NCI-H1436 (cell line): ENCODE results near the gene SNRPA.
"Not testable (repeated sequence)": the region's sequence is repeated elsewhere in the genome, so short reads cannot be mapped to it uniquely, and the experiment has no call there.

Experiments used
- DNase-seq: peaks from one replicate; lab custom pipeline; 2025; lab: John Stamatoyannopoulos, UW

SNRPA gene

DNA sequence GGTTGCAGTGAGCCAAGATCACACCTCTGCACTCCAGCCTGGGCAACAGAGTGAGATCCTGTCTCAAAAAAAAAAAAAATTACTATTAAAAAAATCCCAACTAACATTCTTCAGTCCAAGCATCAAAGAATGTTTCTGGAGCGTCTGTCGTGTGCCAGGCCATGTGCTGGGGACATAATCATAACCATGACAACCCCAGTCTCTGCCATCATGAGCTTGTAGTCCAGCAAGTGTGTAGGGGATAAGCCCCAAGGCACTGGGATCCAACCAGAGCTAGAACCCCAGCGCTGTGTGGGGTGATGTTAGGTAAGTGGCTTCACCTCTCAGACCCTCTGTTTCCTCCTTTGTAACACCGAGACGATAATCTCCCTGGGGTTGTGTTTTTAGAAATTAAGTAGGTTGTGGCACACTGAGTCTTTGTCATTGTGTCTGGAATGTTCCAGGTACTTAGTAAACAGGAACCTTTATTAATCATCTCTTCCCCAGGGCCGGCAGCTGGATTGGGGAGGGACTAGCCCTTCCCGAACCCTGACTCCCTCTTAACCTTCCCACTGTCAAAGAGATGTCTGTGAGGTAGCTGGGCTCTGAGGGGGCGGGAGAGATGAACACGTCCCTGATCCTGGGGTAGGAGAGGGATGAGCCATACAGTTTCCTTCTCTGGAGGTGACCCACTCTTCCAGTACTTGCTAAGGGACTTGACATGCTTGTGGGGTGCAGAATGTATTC is 28.9 kb upstream of the SNRPA start:
- DNase-seq = no peak

DNA sequence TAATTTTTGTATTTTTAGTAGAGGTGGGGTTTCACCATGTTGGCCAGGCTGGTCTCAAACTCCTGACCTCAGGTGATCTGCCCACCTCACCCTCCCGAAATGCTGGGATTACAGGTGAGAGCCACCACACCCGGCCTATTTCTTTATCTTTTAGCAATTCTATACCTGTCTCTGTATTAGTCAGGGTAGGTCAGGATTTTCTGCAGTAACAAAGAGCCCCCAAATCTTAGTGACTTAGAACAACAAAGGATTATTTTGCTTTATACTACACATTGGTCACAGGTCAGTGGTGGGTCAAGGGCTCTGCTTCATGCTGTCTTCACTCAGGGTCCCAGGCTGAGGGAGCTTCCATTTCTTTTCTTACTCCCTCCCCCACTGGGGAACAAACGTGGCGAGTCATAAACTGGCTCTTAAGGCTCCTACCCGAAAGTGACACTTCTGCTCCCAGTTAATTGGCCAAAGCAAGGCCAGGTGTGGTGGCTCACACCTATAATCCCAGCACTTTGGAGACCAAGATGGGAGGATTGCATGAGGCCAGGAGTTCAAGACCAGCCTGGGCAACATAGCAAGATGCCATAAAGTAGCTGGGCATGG is 27.2 kb upstream of the SNRPA start:
- DNase-seq = no peak

DNA sequence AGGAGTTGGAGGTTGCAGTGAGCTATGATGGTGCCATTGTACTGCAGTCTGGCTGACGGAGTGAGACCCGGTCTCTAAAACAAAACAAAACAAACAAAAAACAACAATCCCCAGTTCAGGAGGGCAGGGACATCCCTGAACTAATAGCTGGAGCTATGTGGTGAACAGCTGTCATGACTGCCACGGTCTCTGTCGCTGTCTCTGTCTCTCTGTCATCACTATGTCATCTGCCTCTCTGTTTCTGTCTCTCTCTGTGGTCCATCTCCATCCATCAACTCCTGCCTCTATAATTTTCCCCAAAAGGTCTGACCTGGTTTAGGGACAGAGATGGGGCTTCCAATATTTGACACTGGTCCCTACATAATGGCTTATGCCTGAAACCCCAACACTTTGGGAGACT is 26.7 kb upstream of the SNRPA start:
- DNase-seq = no peak

DNA sequence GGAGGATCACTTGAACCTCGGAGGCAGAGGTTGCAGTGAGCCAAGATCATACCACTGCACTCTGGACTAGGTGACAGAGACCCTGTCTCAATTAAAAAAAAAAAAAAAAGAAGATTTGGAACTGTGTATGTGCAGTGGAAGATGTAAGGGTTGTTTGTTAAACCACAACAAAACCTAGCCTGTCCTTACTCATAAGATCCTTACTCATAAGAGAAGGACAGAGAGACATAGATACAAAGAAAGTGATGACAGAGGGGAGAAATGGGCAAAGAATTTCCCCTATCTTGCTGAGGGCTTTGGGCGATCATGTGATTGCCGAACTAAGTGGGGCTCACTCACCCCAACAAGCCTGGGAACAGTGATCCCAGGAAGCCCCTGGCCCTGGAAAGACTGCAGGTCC is 26.1 kb upstream of the SNRPA start:
- no peak for DNase-seq

DNA sequence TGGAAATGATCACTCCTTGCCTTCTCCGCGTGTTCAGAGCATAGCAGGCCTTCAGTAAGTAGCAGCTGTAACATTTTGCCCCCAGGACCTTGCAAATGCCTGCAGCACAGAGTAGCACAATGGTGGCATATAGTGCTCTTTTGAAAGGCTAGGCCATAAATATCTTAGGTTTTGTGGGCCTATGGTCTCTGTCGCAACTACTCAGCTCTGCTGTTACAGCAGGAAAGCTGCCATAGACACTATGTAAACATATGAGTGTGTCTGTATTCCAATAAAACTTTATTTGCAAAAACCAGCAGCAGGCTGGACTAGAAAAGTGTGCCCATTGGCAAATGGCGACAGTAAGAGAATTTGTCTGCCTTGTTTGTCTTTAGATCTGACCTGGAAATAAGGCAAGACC is 24.7 kb upstream of the SNRPA start:
- DNase-seq = no peak

DNA sequence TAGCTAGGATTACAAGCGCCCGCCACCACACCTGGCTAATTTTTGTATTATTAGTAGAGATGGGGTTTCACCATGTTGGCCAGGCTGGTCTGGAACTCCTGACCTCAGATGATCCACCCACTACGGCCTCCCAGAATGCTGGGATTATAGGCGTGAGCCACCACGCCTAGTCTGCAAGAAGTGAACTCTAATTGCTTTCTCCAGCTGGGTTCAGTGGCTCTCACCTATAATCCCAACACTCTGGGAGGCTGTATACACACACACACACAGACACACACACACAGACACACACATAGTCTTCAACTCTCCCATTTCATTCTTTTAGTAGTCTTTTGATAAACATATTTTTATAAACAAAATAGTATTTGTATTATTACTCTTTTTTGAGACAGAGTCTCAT is 20.9 kb upstream of the SNRPA start:
- DNase-seq = not testable (repeated sequence)

DNA sequence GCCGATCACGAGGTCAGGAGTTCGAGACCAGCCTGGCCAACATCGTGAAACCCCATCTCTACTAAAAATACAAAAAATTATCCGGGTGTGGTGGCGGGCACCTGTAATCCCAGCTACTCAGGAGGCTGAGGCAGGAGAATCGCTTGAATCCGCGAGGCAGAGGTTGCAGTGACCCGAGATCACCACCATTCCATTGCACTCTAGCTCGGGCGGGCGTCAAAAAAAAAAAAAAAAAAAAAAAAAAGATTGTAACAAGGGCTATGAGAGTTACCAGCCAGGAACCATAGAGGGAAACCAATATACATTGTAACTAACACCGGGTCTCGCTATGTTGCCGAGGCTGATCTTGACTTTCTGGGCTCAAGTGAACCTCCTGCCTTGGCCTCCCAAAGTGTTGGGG is 18.7 kb upstream of the SNRPA start:
- not testable (repeated sequence) for DNase-seq

DNA sequence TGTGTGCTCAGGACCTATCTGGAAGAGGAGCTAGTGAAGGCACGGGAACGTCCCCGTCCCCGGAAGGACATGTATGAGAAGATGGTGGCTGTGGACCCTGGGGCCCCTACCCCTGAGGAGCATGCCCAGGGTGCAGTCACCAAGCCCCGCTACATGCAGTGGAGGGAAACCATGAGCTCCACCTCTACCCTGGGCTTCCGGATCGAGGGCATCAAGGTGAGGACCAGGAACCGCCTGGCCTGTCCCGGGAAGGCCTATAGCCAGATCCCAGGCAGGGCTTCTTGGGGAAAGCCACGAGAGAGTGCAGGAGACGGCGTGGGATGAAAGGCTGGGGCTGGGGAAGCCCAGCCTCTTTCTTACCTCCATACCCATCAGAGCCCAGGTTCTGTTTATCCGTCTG is 17.9 kb upstream of the SNRPA start:
- DNase-seq = no peak

DNA sequence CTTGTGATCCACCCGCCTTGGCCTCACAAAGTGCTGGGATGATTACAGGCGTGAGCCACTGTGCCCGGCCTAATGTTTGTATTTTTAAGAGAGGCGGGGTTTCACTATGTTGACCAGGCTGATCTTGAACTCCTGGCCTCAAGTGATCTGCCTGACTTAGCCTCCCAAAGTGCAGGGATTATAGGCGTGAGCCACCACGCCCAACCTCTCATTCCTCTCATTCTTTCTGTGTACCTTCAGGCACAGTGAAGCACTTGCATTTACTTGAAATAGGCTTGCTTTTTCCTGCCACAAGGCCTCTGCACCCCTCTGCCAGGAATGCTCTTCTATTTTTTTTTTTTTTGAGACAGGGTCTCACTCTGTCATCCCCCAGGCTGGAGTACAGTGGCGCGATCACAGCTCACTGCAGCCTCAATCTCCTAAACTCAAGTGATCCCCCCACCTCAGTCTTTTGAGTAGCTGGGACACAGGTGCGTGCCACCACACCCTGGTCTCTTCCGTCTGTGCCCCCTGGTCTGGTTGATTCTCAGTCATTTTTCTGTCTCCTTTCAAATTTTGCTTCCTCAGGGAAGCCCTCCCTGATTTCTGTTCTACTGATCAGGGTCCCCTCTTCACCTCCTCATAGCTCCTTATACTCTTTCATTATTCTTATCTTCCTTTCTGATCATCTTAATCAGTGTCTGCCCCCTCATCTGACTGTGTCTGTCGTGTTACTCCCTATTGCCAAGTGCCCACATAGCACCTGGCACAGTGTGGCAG is 15.8 kb upstream of the SNRPA start:
- DNase-seq = no peak

DNA sequence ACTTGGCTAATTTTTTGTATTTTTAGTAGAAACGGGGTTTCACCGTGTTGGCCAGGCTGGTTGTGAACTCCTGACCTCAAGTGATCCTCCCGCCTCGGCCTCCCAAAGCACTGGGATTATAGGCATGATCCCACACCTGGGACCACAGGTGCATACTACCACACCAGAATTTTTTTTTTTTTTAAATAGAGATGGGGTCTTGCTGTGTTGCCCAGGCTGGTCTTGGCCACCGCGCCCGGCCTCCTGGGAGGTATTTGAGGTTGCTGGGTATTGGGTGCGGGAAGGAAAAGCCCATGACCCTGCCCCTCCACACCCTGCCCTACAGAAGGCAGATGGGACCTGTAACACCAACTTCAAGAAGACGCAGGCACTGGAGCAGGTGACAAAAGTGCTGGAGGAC is 14.3 kb upstream of the SNRPA start:
- no peak for DNase-seq

DNA sequence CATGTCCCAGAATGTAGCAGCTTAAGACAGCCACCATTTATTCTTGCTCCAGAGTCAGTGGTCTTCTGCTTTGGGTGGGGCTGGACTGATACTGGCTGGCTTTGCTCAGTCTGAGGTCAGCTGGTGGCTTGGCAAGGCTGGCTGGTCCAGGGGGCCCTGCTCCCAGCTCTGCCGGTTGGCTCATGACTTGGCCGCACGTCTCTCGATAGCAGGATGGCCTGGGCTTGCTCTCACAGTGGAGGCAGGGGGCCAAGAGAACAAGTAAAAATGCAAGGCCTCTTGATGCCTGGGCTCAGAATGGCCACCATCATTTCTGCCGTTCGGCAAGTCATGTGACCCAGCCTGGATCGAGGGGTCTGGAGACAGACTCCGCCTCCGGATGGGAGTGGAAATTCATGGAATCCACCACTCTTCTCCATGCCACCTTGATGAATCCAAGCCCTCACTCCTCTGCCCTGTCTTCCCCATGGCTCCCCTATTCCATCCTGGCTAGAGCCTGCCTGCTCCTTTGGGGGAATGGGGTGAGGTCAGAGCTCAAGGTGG is 13.8 kb upstream of the SNRPA start:
- no peak for DNase-seq

DNA sequence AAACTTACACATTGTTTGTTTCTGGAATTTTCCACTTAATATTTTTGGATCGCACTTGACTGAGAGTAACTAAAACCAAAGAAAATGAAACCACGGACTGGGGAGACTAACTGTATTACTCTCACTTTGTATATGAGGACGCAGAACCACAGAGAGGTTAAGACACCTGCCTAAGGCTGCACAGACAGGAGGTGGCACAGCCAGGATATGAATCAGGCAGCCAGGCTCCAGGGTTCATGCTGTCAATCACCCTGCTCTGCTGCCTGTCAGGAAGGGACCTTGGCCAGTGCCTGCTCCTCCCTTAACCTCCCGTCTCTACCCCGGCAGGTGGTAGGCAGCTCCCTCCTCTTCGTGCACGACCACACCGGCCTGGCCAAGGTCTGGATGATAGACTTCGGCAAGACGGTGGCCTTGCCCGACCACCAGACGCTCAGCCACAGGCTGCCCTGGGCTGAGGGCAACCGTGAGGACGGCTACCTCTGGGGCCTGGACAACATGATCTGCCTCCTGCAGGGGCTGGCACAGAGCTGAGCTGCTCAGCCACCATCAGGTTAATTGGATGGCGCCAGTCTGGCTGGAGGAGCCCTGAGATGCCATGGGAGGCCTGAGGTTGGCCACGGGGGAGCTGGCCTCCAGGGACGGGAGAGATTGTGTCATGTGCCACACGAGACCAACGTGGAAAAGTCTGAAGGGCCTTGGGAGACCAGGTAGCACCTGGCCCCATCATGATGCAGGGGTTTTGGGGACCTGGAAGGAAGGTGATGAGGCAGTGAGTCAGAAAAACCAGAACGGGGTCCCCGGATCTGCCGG is 11.8 kb upstream of the SNRPA start:
- no peak for DNase-seq

DNA sequence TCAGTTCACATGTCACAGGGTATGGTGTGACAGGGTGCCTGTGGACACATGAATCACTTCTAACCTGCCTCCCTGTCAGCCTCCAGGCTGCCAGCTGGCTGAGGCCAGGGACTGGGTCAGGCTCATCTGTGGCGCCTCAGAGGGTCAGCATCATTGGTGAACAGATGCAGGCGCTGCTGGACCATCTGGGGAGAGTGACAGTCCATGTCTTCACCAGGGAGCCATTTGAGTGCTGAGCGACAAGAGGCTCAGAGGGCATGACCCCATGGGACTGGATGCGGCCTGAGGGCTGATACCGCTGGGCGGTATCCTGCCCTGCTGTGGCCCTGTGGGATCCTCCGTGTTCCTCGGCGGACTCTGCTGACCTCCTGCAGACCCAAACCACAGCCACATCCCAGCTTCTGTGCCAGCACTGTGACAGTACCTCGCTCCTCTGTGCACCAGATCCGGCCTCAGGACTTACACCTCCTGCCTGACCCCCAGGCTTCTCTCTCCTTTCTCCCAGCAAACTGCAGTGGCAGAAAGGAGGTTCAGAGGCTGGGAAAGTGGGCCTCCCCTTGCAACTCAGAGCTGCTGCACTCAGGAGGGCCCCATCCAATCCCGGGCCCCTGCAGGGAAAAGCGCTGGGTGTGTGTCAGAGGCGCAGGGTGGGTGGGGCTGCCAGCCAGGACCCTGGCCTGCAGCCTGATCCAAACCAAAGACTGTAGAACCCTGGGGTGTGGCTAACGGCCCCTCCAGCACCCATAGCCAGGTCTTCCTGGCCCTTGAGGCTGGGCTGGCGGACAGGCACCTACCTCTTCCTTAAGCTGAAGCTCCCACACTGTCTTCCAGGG is 10.9 kb upstream of the SNRPA start:
- DNase-seq = no peak

DNA sequence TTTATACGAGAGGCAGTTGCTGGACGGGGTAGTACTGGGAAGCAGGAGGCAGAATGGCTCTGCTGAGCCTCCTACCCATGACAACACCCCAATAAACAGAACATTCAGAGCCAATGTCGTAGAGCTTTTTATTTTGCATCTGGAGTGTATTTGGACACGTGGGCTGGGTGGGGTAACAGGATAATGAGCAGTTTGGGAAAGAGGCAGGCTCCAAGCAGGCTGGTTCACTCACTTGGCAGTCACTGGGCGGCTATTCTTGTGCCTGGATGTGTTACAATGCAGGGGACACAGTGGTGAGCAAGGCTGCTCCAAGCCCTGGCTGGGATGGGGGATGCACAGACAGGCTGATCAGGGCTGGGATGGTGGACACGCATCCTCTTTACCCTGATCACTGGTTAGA is 10.3 kb upstream of the SNRPA start:
- DNase-seq = no peak

DNA sequence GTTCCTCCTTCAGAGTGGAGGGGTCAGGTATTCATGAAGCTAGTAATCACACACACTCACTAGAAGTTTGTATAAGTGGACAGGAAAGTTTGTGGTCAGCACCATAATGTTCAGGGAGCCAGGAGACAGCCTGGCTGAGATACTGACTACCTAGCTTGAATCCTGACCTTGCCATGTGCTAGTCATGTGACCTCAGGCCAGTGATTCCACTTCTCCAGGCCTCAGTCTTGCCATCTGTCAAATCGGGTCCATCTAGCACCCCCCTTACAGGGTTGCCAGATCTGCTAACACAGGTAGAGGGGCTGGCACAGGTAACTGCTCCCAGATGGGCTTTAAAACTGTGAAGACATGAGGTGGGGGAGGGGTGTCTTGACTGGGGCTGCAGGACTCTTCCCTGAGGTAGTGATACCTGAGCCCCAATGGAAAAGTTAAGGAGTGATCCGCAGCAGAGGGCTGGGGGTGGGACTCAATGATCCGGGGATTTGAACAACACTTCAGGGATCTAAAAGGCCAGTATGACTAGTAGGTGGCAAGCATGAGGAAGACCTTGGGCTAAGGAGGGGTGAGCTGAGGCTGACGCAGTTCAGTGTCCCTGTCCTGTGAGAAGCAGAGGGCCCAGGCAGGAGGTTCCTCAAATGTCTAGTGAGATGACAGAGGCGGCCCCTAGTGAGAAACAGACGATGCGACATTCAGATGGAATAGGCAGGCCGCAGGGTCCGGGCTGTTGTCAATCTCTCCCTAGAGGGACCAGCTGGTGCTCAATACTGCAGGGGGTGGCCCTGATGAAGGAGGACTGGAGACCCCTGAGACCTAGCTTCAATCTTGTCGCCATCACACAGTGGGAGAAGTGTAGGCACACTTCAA is 9.2 kb upstream of the SNRPA start:
- no peak for DNase-seq

DNA sequence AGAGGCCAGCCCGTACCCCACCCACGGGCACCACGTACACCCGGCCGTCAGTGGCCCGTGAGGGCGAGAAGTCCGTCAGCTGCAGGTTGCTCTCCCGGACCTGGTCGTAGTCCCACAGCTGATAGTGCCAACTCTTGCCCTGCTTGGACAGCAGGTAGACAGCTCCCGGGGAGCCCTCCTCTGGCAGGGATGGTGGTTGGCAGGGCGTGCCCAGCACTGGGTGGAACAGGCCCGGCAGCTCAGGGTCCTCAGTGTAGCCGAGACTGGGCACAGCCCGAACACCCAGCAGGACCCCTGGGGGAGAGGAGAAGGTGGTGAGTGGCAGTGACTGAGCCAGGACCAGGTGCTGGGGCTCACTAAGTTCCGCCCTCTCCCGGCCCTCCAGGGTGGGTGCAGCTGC is 8.5 kb upstream of the SNRPA start:
- DNase-seq = no peak

DNA sequence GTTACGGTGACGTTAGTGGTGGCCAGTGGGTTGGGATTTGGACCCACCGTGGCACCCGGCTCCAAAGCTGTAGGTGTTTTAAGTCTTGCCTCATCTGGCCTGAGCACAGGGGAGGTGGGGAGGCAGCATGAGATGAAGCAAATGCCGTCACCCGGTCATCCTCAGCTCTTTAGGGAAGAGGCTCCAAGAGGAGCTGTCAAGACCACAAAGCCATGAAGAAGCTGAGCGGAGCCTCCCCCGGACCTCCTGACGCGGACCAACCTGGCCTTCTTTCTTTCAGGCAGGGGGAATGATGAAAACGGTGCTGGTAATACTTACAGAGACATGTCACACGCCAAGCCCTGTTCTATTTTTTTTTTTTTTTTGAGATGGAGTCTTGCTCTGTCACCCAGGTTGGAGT is 8.1 kb upstream of the SNRPA start:
- no peak for DNase-seq

DNA sequence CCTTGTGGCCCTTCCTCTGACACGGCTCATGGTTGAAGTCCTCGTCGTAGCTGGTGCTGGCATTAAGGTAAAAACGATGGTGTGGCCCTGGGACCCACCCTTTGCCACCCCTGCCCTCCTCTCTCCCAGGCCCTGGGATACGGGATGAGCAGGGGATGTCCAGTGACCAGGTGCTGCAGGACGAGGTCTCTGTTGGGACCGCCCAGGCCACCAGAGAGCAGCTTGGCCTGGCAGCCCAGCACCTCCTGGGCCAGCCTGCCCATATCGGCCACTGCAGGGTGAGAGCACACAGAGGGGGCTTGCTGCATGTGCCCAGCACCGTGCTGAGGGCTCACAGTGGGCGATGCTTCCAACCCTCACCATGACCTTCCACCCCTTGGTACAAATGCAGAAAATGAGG is 7.1 kb upstream of the SNRPA start:
- DNase-seq = no peak

DNA sequence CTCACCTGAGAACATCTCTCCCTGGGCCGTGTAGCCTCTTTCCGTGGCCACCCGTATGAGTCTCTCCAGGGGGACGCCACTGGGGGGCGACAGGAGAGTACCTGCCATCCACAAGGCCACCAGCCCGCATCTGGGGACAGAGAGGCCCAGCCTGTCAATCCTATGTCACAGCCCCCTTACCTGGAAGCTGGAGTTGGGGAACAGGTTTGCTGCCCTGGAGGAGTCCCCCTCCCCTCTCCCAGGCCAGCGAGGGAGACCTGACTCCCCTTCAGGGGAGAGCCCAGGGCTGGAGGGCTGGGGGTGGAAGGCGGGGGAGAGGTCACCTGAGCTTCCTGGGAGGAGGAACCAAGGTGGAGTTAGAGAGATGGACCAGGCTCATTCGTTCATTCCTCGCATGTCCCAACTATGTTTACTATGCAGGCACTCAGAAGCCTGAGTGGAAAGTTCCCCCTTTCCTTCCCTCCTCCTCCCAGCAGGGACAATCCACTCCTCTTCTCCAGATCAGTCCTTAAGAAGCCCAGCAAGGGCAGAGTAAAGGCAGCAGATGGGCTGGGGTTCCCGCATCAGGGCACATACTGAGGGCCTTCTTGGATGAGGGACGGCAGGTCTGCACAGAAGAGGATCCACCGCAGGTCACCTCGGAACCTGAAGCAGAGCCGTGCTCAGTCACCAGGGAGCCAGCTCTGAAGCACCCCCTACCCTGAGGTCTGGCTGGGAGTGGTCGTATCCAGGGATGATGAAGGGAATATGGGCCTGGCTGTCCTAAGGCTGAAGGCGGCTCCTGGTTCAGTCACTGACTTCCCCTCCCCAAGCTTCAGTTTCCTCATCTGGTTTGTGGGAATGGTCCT is 6.2 kb upstream of the SNRPA start:
- no peak for DNase-seq

DNA sequence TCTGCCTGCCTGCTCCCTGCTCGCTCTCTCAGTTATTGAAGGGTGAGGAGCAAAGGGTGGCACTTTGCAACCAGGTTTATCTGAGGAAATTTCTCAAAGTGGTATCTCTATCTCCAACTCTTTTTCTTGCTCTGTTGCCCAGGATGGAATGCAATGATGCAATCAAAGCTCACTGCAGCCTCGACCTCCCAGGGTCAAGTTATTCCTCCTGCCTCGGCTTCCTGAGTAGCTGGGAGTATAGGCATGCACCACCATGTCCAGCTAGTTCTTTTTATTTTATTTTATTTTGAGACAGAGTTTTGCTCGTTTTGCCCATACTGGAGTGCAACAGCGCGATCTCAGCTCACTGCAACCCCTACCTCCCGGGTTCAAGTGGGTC is 5.6 kb upstream of the SNRPA start:
- no peak for DNase-seq
